GM18498 (cell line): ENCODE measurements around the gene IRAK3.

ENCODE experiments used
- ATAC-seq: cut with Tn5 transposase; IDR thresholded peaks from one replicate; pipeline ENCODE4 v1.9.1; 2021; ENCODE audit warnings: mild to moderate bottlenecking, moderate library complexity; ENCODE audit not compliant: unreplicated experiment

The IRAK3 gene

DNA sequence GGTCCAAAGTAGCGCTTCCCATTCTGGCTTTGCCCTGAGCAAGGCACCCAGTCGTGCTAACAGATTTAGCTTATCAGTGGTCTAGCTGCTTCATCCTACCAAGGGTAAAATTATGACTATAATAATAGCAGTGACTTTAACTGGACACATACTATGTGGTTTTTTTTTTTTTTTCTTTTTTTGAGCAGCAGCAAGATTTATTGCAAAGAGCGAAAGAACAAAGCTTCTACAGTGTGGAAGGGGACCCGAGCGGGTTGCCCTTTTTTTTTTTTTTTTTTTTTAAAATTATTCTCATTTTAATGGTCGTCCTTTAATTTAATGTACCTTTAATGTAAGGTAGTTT, 113.8 kb downstream of the IRAK3 start:
- ATAC-seq, result no peak

DNA sequence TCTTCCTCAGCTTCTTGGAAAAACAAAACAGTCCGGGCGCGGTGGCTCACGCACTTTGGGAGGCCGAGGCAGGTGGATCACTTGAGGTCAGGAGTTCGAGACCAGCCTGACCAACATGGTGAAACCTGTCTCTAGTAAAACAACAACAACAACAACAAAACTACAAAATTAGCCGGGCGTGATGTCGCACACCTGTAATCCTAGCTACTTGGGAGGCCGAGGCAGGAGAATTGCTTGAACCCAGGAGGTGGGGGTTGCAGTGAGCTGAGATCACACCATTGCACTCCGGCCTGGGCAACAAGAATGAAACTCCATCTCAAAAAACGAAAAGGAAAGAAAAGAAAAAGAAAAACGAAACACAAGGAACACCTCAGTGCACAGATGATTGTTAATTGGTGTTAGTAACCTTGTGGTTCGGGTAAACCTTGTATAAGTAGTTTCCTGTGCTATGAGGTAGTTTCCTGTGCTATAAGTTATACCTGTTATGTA, 114.3 kb downstream of the IRAK3 start:
- peak; percentile 39 for ATAC-seq
